ENCODE data around the gene ODC1.

Gene ODC1

GRCh38 chr2:10407432-10407831 lies 40.7 kb downstream of the ODC1 start:
- DNase-seq (ENCODE audit: extremely low read depth, low read depth): no peak
- TF ChIP-seq CTCF (IDR thresholded peaks at IDR 0.05; ENCODE audit: low read depth, low read length): no peak

GRCh38 chr2:10406491-10407188 lies 41.5 kb downstream of the ODC1 start:
- no peak for TF ChIP-seq CTCF (IDR thresholded peaks at IDR 0.05; ENCODE audit: low read depth, low read length)
- DNase-seq (ENCODE audit: extremely low read depth, low read depth): no peak

GRCh38 chr2:10406016-10406415 lies 42.1 kb downstream of the ODC1 start:
- no peak for DNase-seq (ENCODE audit: extremely low read depth, low read depth)
- TF ChIP-seq CTCF (IDR thresholded peaks at IDR 0.05; ENCODE audit: low read depth, low read length): no peak

GRCh38 chr2:10405448-10405847 lies 42.7 kb downstream of the ODC1 start:
- no peak for TF ChIP-seq CTCF (IDR thresholded peaks at IDR 0.05; ENCODE audit: low read depth, low read length)
- peak; percentile 73 for DNase-seq (ENCODE audit: extremely low read depth, low read depth)

- DNase-seq (ENCODE audit: extremely low read depth, low read depth): no peak
- no peak for TF ChIP-seq CTCF (IDR thresholded peaks at IDR 0.05; ENCODE audit: low read depth, low read length)
These were observed 43.6 kb downstream of the ODC1 start for GRCh38 chr2:10404324-10405143.

- DNase-seq (ENCODE audit: extremely low read depth, low read depth): no peak
- no peak for TF ChIP-seq CTCF (IDR thresholded peaks at IDR 0.05; ENCODE audit: low read depth, low read length)
These were observed 45.4 kb downstream of the ODC1 start for GRCh38 chr2:10402653-10403215.

GRCh38 chr2:10402062-10402585 lies 46.0 kb downstream of the ODC1 start:
- no peak for TF ChIP-seq CTCF (IDR thresholded peaks at IDR 0.05; ENCODE audit: low read depth, low read length)
- DNase-seq (ENCODE audit: extremely low read depth, low read depth): no peak
